ENCODE data around the gene RRAGD.

The RRAGD gene

DNA sequence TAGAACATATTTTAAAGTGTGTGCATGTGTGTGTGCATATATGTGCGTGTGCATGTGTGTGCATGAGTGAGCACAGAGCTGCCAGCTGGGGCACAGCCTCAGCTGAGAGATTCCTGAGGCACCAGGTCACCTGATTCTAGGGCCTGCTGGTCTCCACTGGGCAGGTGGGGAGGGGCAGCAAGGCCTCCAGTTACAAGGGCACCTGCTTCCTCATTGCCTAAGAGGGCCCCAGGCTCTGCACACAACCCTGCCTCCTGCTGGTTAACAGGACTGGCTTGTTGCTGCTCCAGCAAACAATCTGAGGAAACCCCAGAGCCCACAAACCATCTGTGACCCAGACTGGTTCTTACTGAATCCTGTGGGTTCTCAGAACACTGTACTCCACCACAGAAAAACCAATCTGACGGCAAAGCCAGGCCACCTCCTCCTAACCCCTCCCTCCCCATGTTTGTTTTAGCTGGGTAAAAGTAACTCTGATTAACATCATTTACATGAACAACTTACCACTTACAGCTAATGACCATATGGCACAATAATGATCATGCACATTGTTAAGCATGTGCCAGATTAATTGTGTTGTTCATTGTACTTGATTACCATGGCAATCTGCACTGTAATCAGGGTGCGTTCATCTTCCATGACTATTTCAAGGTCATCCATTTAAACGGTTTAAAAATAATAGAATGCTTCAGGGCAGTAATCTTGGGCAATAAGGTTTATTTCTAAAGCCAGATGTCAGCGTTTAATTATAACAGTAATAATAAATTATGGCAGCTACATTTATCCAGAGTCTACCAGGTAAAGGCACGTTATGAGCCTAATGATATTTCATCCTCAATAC lies 36.4 kb downstream of the RRAGD start:
- peak; percentile 75 for DNase-seq

DNA sequence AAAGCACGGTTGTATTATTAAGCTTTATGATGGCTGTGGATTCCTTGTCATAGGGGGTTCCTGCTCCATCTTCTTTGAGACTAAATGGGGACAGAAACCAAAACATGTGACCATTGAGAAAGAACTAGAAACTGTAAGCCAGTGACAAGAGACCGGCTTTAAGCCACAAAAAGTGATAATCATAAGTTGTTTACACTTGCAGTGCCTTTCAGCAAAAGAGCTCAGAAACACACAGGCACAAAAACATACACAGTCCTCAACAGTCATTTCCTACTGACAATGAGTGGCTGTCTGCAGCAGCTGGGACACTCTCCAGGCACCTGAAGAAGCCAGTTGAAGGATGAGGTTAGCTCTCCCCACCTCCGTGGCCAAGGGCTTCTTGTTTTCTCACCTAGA lies 39.6 kb downstream of the RRAGD start:
- no peak for DNase-seq

GRCh38 chr6:89371849-89372505 lies 40.1 kb downstream of the RRAGD start:
- DNase-seq: peak; percentile 81

GRCh38 chr6:89368999-89369398 lies 43.1 kb downstream of the RRAGD start:
- DNase-seq: no peak

- DNase-seq: peak; percentile 65
Observed at GRCh38 chr6:89368107-89368506, 44.0 kb downstream of the RRAGD start.

DNA sequence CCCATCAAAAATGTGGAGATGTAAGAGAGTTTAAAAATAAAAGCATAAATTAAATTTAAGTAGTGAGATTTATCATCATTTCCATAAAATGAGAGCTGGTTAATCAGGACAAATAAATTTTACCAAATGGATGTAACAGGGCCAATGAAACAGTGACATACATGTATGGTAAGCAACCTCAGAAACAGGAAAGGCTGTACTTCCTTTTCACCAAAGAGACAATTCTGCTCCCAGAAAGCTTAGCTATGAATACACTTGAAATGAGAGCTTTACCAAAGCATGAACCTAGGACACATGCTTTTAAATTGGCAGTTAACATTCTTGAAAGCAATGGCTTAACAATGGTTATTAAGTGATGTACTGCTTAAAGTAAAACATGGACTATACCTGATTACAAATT lies 47.5 kb downstream of the RRAGD start:
- DNase-seq: no peak

DNA sequence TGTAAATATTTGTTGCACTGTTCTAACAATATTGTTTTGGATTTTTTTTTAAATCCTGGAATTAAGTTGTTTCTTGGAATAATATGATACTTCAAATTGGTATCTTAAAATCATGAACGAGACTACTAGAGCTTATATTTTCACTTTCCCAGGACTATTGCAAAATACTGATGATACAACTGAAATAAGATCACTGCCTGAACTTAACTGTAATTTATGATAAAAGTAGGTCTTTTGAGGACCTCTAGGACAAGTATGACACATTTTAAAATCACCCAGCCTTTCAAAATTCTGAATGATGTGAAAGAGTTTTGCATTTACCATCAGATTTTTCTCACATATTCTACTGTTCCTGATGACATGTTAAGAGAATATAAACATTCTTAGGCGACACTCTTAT lies 50.9 kb downstream of the RRAGD start:
- DNase-seq: no peak

DNA sequence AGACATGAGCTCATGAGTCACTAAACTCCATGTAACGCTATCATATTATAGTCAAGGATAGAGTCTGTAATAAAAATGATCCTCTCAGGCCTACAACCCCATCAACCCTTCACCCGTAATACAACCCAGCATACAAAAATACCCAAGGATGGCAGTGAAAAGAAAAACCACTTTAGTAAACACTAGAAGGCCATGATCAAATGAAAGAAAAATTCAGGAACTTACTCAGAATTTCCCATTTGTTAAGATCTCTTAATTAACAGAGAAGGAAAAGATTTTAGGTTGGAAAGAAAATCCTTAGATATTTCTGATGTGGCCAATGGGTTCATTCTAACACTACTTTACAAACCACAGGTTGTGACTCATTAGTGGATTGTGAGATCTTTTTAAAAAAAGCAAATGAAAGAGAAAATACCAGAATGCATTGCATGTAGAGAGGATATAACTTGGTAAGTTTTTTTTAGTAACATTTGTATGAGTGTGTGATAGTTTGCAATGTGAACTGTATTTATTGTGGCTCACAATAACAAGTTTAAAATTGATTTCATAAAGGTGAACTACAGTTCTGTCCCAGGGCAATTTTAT lies 51.6 kb downstream of the RRAGD start:
- DNase-seq: no peak

- no peak for DNase-seq
Observed at GRCh38 chr6:89359561-89359960, 52.5 kb downstream of the RRAGD start.

DNA sequence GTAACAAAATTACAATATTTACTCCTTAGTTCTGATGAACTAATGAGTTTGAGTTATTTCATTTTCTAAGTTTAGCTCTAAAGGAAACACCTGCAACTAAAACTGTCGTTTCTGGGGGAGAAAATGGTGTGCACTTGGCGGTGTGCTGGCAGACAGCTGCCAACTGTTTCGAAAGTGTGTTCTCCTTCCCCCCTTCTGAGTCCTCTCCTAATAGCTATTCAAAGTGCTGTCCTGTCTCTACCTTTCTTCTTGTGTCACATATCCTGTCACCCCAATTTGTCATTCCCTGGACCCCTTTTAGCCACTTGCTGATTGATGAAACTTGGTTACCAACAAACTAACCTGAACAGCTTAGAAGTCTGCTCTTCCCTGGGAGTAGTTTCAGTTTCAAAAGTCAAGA lies 54.7 kb downstream of the RRAGD start:
- peak; percentile 22 for DNase-seq

GRCh38 chr6:89356642-89357170 lies 55.4 kb downstream of the RRAGD start:
- DNase-seq: no peak

- no peak for DNase-seq
Observed at GRCh38 chr6:89355511-89356194, 56.4 kb downstream of the RRAGD start.

DNA sequence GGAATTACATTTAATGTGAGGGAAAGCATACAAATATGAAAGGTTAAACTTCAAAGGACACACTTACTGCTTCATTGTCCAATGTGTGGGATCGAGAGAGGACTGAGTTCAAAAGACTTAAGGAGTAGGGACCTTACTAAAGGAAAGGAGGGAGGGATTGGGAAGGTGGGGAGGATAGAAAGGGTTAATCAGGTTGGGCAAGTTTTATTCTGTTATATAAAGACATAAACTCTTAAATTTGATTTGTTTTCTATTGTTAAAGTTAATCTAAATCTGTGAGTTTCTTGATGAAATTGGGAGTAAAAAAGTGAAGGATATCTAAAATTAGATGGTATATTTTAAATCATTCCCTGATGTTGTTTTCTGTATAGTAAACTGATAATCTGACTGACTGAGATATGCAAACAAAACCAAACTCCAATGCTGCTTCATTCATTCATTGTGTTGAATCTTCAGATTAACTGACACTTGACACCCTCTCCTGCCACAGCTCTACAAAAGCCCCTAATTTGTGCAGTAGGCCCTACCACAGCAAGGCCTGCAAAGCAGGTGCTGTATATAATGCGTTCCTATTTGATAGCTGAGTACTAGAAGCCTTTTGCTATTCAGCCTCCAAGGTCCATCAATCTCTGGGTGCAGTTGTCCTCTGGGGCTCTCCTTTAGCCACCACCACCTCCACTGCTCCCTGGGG lies 58.2 kb downstream of the RRAGD start:
- no peak for DNase-seq

GRCh38 chr6:89353118-89353556 lies 58.9 kb downstream of the RRAGD start:
- no peak for DNase-seq

DNA sequence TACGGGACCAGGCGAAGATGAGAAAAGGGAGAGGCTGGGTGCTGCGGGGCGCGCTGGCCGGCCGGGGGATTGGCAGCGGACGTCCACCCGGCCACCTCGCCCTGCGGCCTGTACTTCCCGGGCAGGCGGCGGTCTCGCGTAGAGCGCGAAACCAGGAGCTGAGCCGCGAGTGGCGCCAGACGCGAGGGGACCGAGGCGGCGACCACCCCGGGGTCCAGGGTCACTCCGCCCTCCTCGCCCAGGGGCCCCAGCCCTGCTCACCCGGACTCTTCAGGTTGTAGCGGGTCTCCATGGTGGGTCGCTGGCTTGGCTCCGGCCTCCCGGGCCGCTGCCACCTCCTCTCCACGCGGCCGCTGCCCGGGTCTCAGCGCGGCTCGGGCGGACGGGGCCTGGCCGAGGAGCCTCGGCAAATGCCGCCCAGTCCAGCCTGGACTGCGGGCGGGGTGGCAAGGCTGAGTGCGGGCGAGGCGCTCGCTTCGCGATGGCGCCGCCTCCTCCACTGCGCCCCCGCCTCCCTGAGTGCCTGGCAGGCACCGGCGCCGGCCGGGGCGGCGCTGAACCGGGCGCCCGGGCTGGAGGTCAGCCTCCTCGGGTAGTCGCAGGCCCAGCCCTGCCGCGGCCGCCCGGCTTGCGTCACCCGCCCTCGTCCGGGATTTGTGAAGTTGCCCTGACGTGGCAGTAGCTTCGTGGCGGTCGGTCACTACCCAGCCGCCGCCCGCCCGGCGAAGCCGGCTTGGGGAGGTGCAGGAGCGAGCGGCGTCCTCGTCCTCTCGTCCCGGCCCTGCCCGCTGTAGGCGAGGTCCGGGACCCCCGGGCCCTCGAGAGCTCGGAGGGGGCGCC lies 59.6 kb downstream of the RRAGD start, which contains the start of gene UBE2J1:
Gene UBE2J1 (minus strand): TSS at position 445 of the 840 bp plus-strand sequence. CDS start 153 bp downstream, at position 292.
- peak; percentile 83 for DNase-seq

- no peak for DNase-seq
Observed at GRCh38 chr6:89351671-89352277, 60.3 kb downstream of the RRAGD start.

DNA sequence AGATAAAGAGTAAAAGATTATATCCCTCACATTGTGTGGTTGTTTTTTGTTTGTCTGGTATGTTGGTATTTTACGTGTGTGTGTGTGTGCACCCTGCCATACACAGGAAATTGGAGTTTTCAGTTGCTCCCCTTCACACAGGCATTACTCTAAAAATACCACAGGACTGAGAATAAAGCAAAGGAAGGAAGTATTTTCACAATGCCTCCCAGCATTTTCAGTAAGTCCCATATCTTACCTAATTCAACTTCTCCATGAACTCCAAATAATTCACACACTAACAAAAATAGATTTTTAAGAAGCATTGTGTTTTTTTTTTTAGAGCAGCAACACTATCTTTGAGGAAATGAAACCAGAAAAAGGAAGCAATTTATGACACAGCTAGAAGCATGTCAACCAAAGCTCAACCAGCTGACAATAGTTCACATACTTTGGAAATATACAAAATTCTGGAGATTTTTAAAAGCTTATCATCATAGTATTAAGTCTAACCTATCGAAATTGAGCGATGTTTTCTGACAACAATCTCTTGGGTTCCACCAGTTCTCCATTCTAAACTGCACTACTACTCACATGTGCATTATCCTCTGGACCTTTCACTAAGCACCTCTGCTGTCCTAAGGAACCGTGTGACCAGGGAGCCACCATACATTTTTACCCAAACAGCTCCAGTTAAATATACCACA lies 61.6 kb downstream of the RRAGD start:
- peak; percentile 34 for DNase-seq

DNA sequence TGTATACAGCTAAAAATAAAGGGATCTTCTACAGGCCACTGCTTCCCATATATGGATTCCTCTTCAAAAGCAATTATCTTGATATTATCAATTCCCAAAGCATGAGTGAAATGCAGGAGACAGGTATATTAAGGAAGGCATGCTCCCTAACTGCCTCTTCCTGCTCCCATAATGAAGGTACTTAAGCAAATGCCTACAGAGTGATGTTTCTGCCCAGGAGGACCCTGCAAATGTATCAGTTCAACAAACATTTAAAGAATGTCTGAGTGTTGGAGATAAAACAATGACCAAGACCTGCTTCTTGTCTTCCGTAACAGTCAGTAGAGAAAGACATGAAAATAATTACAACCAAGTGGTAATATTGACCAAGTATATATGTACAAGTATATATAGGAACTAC lies 63.7 kb downstream of the RRAGD start:
- no peak for DNase-seq

DNA sequence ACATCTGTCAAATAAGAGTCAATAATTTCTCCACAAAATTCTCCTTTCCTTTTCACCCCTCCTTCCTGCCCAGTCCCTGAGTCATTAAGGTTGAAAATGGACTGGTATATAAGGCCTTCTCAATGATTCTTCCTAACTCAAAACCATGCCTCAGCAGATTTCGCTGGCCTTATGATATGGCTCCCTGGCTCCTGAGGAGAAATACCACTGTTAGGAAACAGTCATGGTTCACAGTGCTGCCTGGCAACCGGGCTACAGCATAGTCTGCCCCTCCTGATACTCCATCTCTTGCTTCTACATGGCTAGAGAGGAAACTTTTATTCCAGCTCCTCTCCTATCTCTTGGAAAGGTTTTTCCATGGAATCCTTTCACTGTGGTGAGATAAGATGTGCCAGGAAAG lies 64.2 kb downstream of the RRAGD start:
- no peak for DNase-seq

- no peak for DNase-seq
Observed at GRCh38 chr6:89346433-89346832, 65.6 kb downstream of the RRAGD start.
